Neuronal stem cell (in vitro differentiated cells): Measurements from ENCODE around the gene JPH3.
A peak's percentile ranks its signal among the peaks of the same experiment; 100 is the strongest.

Source experiments
- DNase-seq: peaks from one replicate; pipeline ENCODE4 v3.0.0-alpha.2; 2013; ENCODE audit warnings: low spot score
- H2AFZ ChIP-seq: one replicate; pipeline ENCODE4 v1.6.1; 2013; ENCODE audit warnings: mild to moderate bottlenecking, low read length, inconsistent platforms
- H2AK5ac ChIP-seq: 2 replicates; pipeline ENCODE4 v1.6.1; 2013; ENCODE audit warnings: low read depth, mild to moderate bottlenecking, inconsistent platforms, low read length, moderate library complexity, mixed read lengths
- H2BK120ac ChIP-seq: 2 replicates; pipeline ENCODE4 v1.6.1; 2013; ENCODE audit warnings: low read depth, mild to moderate bottlenecking, inconsistent platforms, low read length, moderate library complexity, mixed read lengths
- H2BK12ac ChIP-seq: one replicate; pipeline ENCODE4 v1.6.1; 2013; ENCODE audit warnings: low read length, inconsistent platforms
- H2BK15ac ChIP-seq: 2 replicates; pipeline ENCODE4 v1.6.1; 2013; ENCODE audit warnings: mild to moderate bottlenecking, low read length, inconsistent platforms, mixed read lengths
- H2BK5ac ChIP-seq: one replicate; pipeline ENCODE4 v1.6.1; 2013; ENCODE audit warnings: inconsistent platforms, mild to moderate bottlenecking, low read length, moderate library complexity
- H3K14ac ChIP-seq: one replicate; pipeline ENCODE4 v1.6.1; 2013; ENCODE audit warnings: low read length, inconsistent platforms
- H3K18ac ChIP-seq: 2 replicates; pipeline ENCODE4 v1.6.1; 2013; ENCODE audit warnings: low read length, inconsistent platforms
- H3K23ac ChIP-seq: 2 replicates; pipeline ENCODE4 v1.6.1; 2013; ENCODE audit warnings: low read depth, mild to moderate bottlenecking, mixed read lengths, low read length, inconsistent platforms; ENCODE audit not compliant: poor library complexity
- H3K27ac ChIP-seq: replicated peaks from 3 replicates; pipeline ENCODE4 v1.5.1; 2013; ENCODE audit warnings: low read length, inconsistent platforms
- H3K27me3 ChIP-seq, 3 experiments: 2 replicates each; pipeline ENCODE4 v1.6.1; 2013; ENCODE audit warnings: low read length in 3 of 3, mild to moderate bottlenecking in 2 of 3, inconsistent platforms in 1 of 3, low read depth in 1 of 3, mixed read lengths in 1 of 3, moderate library complexity in 1 of 3; ENCODE audit not compliant: control insufficient read depth in 3 of 3, insufficient read depth in 3 of 3
- H3K36me3 ChIP-seq, 2 donors: replicated peaks in 1 of 2; 2 replicates each; pipeline ENCODE4 v1.6.1; 2013; ENCODE audit warnings: low read length in 2 of 2; ENCODE audit not compliant: control insufficient read depth in 2 of 2, insufficient read depth in 2 of 2
- H3K4ac ChIP-seq: 2 replicates; pipeline ENCODE4 v1.6.1; 2013; ENCODE audit warnings: inconsistent platforms, mild to moderate bottlenecking, low read length, moderate library complexity
- H3K4me1 ChIP-seq, 2 donors: 1 replicate in 1 of 2; 2 replicates in 1 of 2; pipeline ENCODE4 v1.6.1; 2013; ENCODE audit warnings: low read length in 2 of 2, low read depth in 1 of 2; ENCODE audit not compliant: control insufficient read depth in 2 of 2, insufficient read depth in 1 of 2
- H3K4me2 ChIP-seq: one replicate; pipeline ENCODE4 v1.6.1; 2013; ENCODE audit warnings: mild to moderate bottlenecking, low read length, inconsistent platforms; ENCODE audit not compliant: insufficient read depth, poor library complexity, severe bottlenecking
- H3K4me3 ChIP-seq, 2 donors: 2 replicates each; pipeline ENCODE4 v1.5.1; 2013; ENCODE audit warnings: low read length in 2 of 2, mild to moderate bottlenecking in 2 of 2, inconsistent platforms in 1 of 2, moderate library complexity in 1 of 2
- H3K79me1 ChIP-seq: one replicate; pipeline ENCODE4 v1.6.1; 2013; ENCODE audit warnings: low read depth, mild to moderate bottlenecking, inconsistent platforms, low read length, moderate library complexity
- H3K9ac ChIP-seq: one replicate; pipeline ENCODE4 v1.6.1; 2013; ENCODE audit warnings: mild to moderate bottlenecking, low read depth, low read length, inconsistent platforms; ENCODE audit not compliant: poor library complexity
- H3K9me3 ChIP-seq, 2 donors: replicated peaks in 1 of 2; 2 replicates each; pipeline versions ENCODE3 to v1.6.1; 2013; ENCODE audit warnings: low read length in 2 of 2, mild to moderate bottlenecking in 2 of 2, inconsistent platforms in 1 of 2, low read depth in 1 of 2, mixed read lengths in 1 of 2, moderate library complexity in 1 of 2; ENCODE audit not compliant: control insufficient read depth in 2 of 2, insufficient read depth in 1 of 2
- H4K8ac ChIP-seq: one replicate; pipeline ENCODE4 v1.6.1; 2013; ENCODE audit warnings: low read depth, mild to moderate bottlenecking, inconsistent platforms, low read length, moderate library complexity
- H4K91ac ChIP-seq: one replicate; pipeline ENCODE4 v1.6.1; 2013; ENCODE audit warnings: low read length, low read depth, mild to moderate bottlenecking, inconsistent platforms; ENCODE audit not compliant: poor library complexity
- WGBS, 2 donors: extraction: QIAGEN DNeasy Blood & Tissue Kit; methylation state at CpG; one replicate each; pipeline ENCODE4 v1.1.7; 2013; ENCODE audit warnings: missing lambda C conversion rate in 2 of 2, mixed read lengths in 1 of 2; ENCODE audit not compliant: insufficient read length in 2 of 2, insufficient replicate concordance in 1 of 2; ENCODE audit errors: extremely low coverage in 2 of 2; 5-methylcytosine and 5-hydroxymethylcytosine counted together

Gene JPH3

DNA sequence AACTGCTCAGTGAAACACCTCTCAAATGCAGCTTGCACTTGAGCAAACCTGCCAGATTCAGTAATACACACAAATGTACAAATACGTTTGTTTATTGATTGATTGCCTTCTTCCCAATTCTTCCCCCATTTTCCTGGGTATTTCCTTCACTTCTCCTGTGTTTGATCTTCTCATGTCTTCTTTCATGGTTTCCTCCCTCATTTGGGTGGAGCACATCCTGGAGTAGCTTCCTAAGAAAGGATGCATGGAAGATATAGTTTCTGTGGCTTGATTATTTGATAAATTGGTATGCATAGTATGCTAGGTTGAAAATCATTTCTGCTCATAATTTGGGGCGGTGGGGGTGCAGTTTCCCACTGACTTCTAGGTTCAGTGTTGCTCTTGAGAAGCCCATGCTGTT lies 28.8 kb downstream of the JPH3 start:
- H2AK5ac ChIP-seq: no peak overlapping the region
- H3K4me2 ChIP-seq: no peak overlapping the region
- DNase-seq: no peak
- H2BK120ac ChIP-seq: no peak overlapping the region
- H3K4me1 ChIP-seq: peaks cover 0 to 1% of the 10 kb centered on the region in 2 donors
- no peak overlapping the region for H2BK12ac ChIP-seq
- H3K27me3 ChIP-seq: peaks cover 0 to 11% (median 5%) of the 10 kb centered on the region in 3 experiments
- WGBS, 2 donors: no CpG with 5 or more reads among the region's 2 CpGs
- no peak overlapping the region for H3K27ac ChIP-seq
- no peak overlapping the region for H3K18ac ChIP-seq
- H3K9ac ChIP-seq: no peak overlapping the region
- H3K79me1 ChIP-seq: no peaks in the 10 kb centered on the region
- no peak overlapping the region for H4K8ac ChIP-seq
- peaks cover 0 to 1% of the 10 kb centered on the region in 2 donors for H3K36me3 ChIP-seq
- no peak overlapping the region for H2BK5ac ChIP-seq
- no peak overlapping the region for H3K23ac ChIP-seq
- no peak overlapping the region for H3K14ac ChIP-seq
- H3K4ac ChIP-seq: no peak overlapping the region
- peaks cover 2 to 5% of the 10 kb centered on the region in 2 donors for H3K9me3 ChIP-seq
- H3K4me3 ChIP-seq: no peak overlapping the region
- no peak overlapping the region for H2AFZ ChIP-seq
- H4K91ac ChIP-seq: no peak overlapping the region
- no peak overlapping the region for H2BK15ac ChIP-seq

DNA sequence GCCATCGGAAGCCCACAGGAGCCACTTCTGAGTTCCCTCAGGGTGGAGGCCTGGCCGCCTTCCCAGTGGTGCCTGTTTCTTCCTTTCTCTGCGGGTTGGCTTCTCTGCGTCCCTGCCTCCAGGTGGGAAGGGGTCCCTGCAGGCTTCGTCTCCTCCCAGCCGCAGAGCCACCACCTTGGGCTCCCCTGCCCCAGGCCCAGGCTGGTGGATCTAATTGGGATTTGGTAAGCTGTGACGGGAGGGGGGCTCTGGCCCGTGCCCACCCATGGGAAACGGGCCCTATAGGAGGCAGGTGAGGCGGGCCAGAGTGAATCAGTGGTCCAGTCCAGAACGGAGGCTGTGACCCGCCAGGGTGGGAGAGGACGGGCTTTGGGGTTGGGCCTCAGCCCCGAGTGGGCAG lies 32.1 kb downstream of the JPH3 start:
- Histone ChIP-seq H2AFZ (no peak overlapping the region), H2BK5ac (peak overlapping the region; percentile 72), H3K4me2 (no peak overlapping the region), H3K4me1 (peaks cover 3% of the 10 kb centered on the region in 2 donors), H2AK5ac (no peak overlapping the region), H4K8ac (no peak overlapping the region), H3K27me3 (peaks cover 0 to 24% (median 5%) of the 10 kb centered on the region in 3 experiments), H3K18ac (peak overlapping the region; percentile 25), H2BK15ac (no peak overlapping the region), H3K36me3 (peaks cover 0 to 1% of the 10 kb centered on the region in 2 donors), H3K14ac (peak overlapping the region; percentile 31), H3K9me3 (peaks cover 2 to 5% of the 10 kb centered on the region in 2 donors), H3K79me1 (no peaks in the 10 kb centered on the region), H4K91ac (no peak overlapping the region), H3K4me3 (no peak overlapping the region), H2BK120ac (no peak overlapping the region), H3K9ac (no peak overlapping the region), H2BK12ac (no peak overlapping the region), H3K27ac (no peak overlapping the region), H3K23ac (no peak overlapping the region), H3K4ac (no peak overlapping the region)
- no CpG with 5 or more reads among the region's 14 CpGs for WGBS, 2 donors
- DNase-seq: no peak

DNA sequence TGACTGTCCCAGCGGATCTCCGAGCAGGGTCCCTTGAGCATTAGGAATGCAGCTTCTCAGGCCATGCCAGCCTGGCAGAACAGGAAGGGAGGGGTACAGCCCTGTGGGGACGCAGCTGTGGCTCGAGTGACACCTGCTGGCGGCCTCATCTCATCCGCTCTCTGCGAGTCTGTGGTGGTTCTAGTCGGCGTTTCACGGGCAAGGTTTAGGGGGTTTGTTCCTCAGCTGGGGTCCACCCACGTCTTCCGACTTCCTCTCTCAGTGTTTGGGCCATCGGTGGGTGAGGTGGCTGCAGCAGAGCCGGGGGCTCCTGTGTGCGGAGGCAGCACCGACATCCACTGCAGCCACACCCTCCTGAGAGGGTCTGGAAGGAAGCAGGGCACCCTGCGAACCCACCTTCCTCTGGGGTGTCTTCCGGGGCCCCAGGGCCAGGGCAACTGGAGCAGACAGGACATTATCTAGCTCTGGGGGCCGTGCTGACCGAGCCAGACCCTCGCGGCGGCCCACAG lies 33.3 kb downstream of the JPH3 start:
- Histone ChIP-seq H3K79me1 (no peaks in the 10 kb centered on the region), H2BK15ac (no peak overlapping the region), H3K9me3 (peaks cover 0 to 5% of the 10 kb centered on the region in 2 donors), H3K27me3 (peaks cover 0 to 24% (median 5%) of the 10 kb centered on the region in 3 experiments), H3K23ac (no peak overlapping the region), H3K4ac (no peak overlapping the region), H4K8ac (no peak overlapping the region), H2AFZ (peak overlapping the region; percentile 66), H3K36me3 (no peaks in the 10 kb centered on the region), H4K91ac (no peak overlapping the region), H3K4me1 (peaks cover 3% of the 10 kb centered on the region in 2 donors), H2BK120ac (peak overlapping the region; percentile 67), H2BK12ac (no peak overlapping the region), H3K4me2 (no peak overlapping the region), H3K9ac (no peak overlapping the region), H3K14ac (no peak overlapping the region), H2BK5ac (no peak overlapping the region), H3K27ac (no peak overlapping the region), H2AK5ac (peak overlapping the region; percentile 90), H3K18ac (no peak overlapping the region), H3K4me3 (no peak overlapping the region)
- DNase-seq: peak; percentile 32
- no CpG with 5 or more reads among the region's 23 CpGs for WGBS, 2 donors

DNA sequence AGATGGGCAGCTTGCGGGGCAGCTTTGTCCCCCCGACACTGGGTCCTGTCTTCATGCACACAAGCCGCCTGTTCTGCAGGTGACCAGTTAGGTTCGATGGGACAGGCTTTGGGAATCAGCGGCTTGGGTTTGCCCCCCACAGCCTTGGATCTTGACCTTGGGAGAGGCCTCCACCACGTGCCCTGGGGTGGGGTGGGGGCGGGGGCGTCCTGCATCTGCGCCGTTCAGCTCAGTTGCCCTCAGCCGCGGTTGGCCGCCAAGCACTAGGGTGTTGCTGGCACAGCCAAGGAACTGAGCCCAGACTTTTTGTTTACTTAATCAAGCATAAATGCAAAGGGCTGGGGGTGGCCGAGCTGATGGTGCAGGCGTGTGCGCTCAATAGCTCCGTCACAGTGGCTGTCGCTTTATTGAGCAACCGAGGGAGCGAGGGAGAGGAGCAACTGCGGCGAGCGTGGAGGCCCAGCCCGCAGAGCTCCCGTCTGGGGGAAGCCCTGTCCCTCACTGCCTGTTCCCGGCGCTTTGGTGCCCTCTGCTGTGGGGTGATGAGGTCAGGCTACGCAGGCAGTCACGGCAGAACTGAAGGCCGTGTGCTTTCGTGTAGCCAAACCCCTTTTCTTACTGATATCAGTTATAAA lies 33.9 kb downstream of the JPH3 start:
- no peaks in the 10 kb centered on the region for H3K36me3 ChIP-seq
- H3K4me3 ChIP-seq: no peak overlapping the region
- peaks cover 0 to under 1% of the 10 kb centered on the region in 2 donors for H3K9me3 ChIP-seq
- H2BK12ac ChIP-seq: no peak overlapping the region
- no peak overlapping the region for H2BK5ac ChIP-seq
- peak overlapping the region; percentile 90 for H2AK5ac ChIP-seq
- no peaks in the 10 kb centered on the region for H3K79me1 ChIP-seq
- peaks cover 3% of the 10 kb centered on the region in 2 donors for H3K4me1 ChIP-seq
- no peak overlapping the region for H3K9ac ChIP-seq
- WGBS, 2 donors: no CpG with 5 or more reads among the region's 31 CpGs
- no peak overlapping the region for H3K18ac ChIP-seq
- H3K23ac ChIP-seq: no peak overlapping the region
- peak overlapping the region; percentile 67 for H2BK120ac ChIP-seq
- H3K4me2 ChIP-seq: no peak overlapping the region
- H3K27ac ChIP-seq: no peak overlapping the region
- peak; percentile 62 for DNase-seq
- peaks cover 0 to 27% (median 5%) of the 10 kb centered on the region in 3 experiments for H3K27me3 ChIP-seq
- no peak overlapping the region for H3K4ac ChIP-seq
- no peak overlapping the region for H3K14ac ChIP-seq
- H4K91ac ChIP-seq: no peak overlapping the region
- peak overlapping the region; percentile 25 for H2AFZ ChIP-seq
- H2BK15ac ChIP-seq: no peak overlapping the region
- H4K8ac ChIP-seq: no peak overlapping the region
